H1 (cell line): ENCODE data around the gene DDX1. TPM values are rescaled to one million over a fixed set of nuclear protein-coding genes. Genes with fewer than 3 reads are reported as not detected.

Experiments
- CTCF ChIA-PET: fragments of 300-600 bp; sonication (Branson Sonifier 250); formaldehyde crosslinking; loops from one replicate; lab custom pipeline; 2021; ENCODE audit not compliant: partially characterized antibody; lab: Charles Lee
- POLR2A ChIA-PET: fragments of 300-600 bp; sonication (Branson Sonifier 250); formaldehyde crosslinking; loops from one replicate; lab custom pipeline; 2021; ENCODE audit warnings: inconsistent platforms; ENCODE audit not compliant: partially characterized antibody; lab: Charles Lee
- DNase-seq, 2 experiments: peaks; one replicate each; pipeline versions ENCODE4 v3.0.0 to v3.0.0-alpha.2; 2010 to 2022; ENCODE audit warnings: low spot score in 2 of 2, low read depth in 1 of 2, mixed read lengths in 1 of 2
- FAIRE-seq: peaks from 2 replicates; lab custom pipeline; 2011; peaks lifted over from hg19 to GRCh38; lab: Jason Lieb, UNC
- H2AFZ ChIP-seq: 2 replicates; pipeline ENCODE4 v1.8.1; 2012; ENCODE audit warnings: low read length, inconsistent platforms
- H2AK5ac ChIP-seq: 2 replicates; pipeline ENCODE4 v1.6.1; 2013; ENCODE audit warnings: low read depth, low read length
- H2BK120ac ChIP-seq: replicated peaks from 2 replicates; pipeline ENCODE3; 2013; ENCODE audit warnings: low read depth, low read length, inconsistent platforms
- H2BK12ac ChIP-seq: 2 replicates; pipeline ENCODE4 v1.6.1; 2013; ENCODE audit warnings: low read depth, low read length
- H2BK15ac ChIP-seq: 2 replicates; pipeline ENCODE4 v1.6.1; 2013; ENCODE audit warnings: low read length
- H2BK20ac ChIP-seq: 2 replicates; pipeline ENCODE4 v1.6.1; 2013; ENCODE audit warnings: low read length
- H2BK5ac ChIP-seq: 2 replicates; pipeline ENCODE4 v1.6.1; 2013; ENCODE audit warnings: low read depth, low read length
- H3K14ac ChIP-seq: 2 replicates; pipeline ENCODE4 v1.6.1; 2013; ENCODE audit warnings: inconsistent platforms; ENCODE audit not compliant: insufficient read length
- H3K18ac ChIP-seq: 2 replicates; pipeline ENCODE4 v1.6.1; 2013; ENCODE audit warnings: low read length; ENCODE audit errors: extremely low read depth
- H3K23ac ChIP-seq: 2 replicates; pipeline ENCODE4 v1.6.1; 2013; ENCODE audit warnings: inconsistent platforms; ENCODE audit not compliant: insufficient read length
- H3K23me2 ChIP-seq: 2 replicates; pipeline ENCODE4 v1.6.1; 2013; ENCODE audit warnings: low read depth, low read length
- H3K27ac ChIP-seq: 2 replicates; pipeline ENCODE4 v1.6.1; 2011; ENCODE audit warnings: low read depth, low read length, inconsistent platforms
- H3K27me3 ChIP-seq, 4 experiments: replicated peaks in 1 of 4; 1 replicate in 1 of 4; 2 replicates in 3 of 4; pipeline versions ENCODE4 v1.6.1 to v1.8.1; 2011 to 2013; ENCODE audit warnings: low read length in 3 of 4, mild to moderate bottlenecking in 3 of 4, inconsistent platforms in 2 of 4, mixed read lengths in 2 of 4, moderate library complexity in 1 of 4; ENCODE audit not compliant: control insufficient read depth in 3 of 4, insufficient read depth in 3 of 4; ENCODE audit errors: extremely low read depth in 1 of 4
- H3K36me3 ChIP-seq, 4 experiments: 2 replicates each; pipeline versions ENCODE4 v1.6.1 to v1.8.1; 2011 to 2013; ENCODE audit warnings: mild to moderate bottlenecking in 4 of 4, low read length in 3 of 4, moderate library complexity in 2 of 4, control low read depth in 1 of 4, inconsistent platforms in 1 of 4; ENCODE audit not compliant: insufficient read depth in 4 of 4, control insufficient read depth in 2 of 4
- H3K4ac ChIP-seq: replicated peaks from 2 replicates; pipeline ENCODE3; 2013; ENCODE audit warnings: low read length, low read depth, mixed read lengths, inconsistent platforms; ENCODE audit not compliant: insufficient read length
- H3K4me1 ChIP-seq, 4 experiments: replicated peaks in 1 of 4; 1 replicate in 1 of 4; 2 replicates in 3 of 4; pipeline versions ENCODE4 v1.6.1 to v1.8.1; 2011 to 2013; ENCODE audit warnings: low read length in 3 of 4, inconsistent platforms in 2 of 4, mixed read lengths in 1 of 4; ENCODE audit not compliant: insufficient read depth in 4 of 4, control insufficient read depth in 3 of 4
- H3K4me2 ChIP-seq, 2 experiments: 2 replicates each; pipeline versions ENCODE4 v1.6.1 to v1.8.1; 2011 to 2013; ENCODE audit warnings: low read depth in 2 of 2, low read length in 2 of 2, control low read depth in 1 of 2, inconsistent platforms in 1 of 2, mild to moderate bottlenecking in 1 of 2; ENCODE audit not compliant: insufficient read depth in 1 of 2
- H3K4me3 ChIP-seq, 4 experiments: fragments of 200-600, 300-600 bp in 1 of 4; sonication (generic), shearing (Covaris generic), sonication (Bioruptor Twin) in 1 of 4; 2 replicates each; pipeline versions ENCODE4 v1.5.1 to v1.8.1; 2011 to 2016; ENCODE audit warnings: low read length in 4 of 4, low read depth in 3 of 4, control low read depth in 2 of 4, inconsistent platforms in 2 of 4, mild to moderate bottlenecking in 2 of 4, mixed read lengths in 1 of 4, moderate library complexity in 1 of 4; ENCODE audit not compliant: insufficient read depth in 2 of 4; ENCODE audit errors: extremely low read depth in 1 of 4
- H3K56ac ChIP-seq: replicated peaks from 2 replicates; pipeline ENCODE3; 2013; ENCODE audit warnings: low read depth, mild to moderate bottlenecking, mixed read lengths, low read length, inconsistent platforms; ENCODE audit not compliant: insufficient read length
- H3K79me1 ChIP-seq: 2 replicates; pipeline ENCODE4 v1.6.1; 2013; ENCODE audit warnings: low read depth, low read length, control low read depth
- H3K79me2 ChIP-seq, 2 experiments: 2 replicates each; pipeline versions ENCODE4 v1.6.1 to v1.8.1; 2012 to 2013; ENCODE audit warnings: low read length in 2 of 2, mild to moderate bottlenecking in 2 of 2, inconsistent platforms in 1 of 2; ENCODE audit not compliant: insufficient read depth in 2 of 2, control insufficient read depth in 1 of 2
- H3K9ac ChIP-seq, 4 experiments: replicated peaks in 1 of 4; 1 replicate in 1 of 4; 2 replicates in 3 of 4; pipeline versions ENCODE4 v1.6.1 to v1.8.1; 2011 to 2013; ENCODE audit warnings: low read depth in 3 of 4, low read length in 3 of 4, control low read depth in 2 of 4, mild to moderate bottlenecking in 2 of 4, moderate library complexity in 2 of 4, inconsistent platforms in 1 of 4; ENCODE audit errors: extremely low read depth in 1 of 4
- H3K9me3 ChIP-seq, 2 experiments: 2 replicates each; pipeline versions ENCODE4 v1.6.1 to v1.8.1; 2012 to 2013; ENCODE audit warnings: mild to moderate bottlenecking in 2 of 2, moderate library complexity in 2 of 2, control low read depth in 1 of 2, inconsistent platforms in 1 of 2, low read depth in 1 of 2, low read length in 1 of 2, mixed read lengths in 1 of 2; ENCODE audit not compliant: insufficient read depth in 2 of 2
- H4K20me1 ChIP-seq, 2 experiments: replicated peaks in 1 of 2; 2 replicates each; pipeline versions ENCODE3 to v1.8.1; 2011 to 2013; ENCODE audit warnings: inconsistent platforms in 2 of 2, low read length in 2 of 2, mild to moderate bottlenecking in 1 of 2; ENCODE audit not compliant: insufficient read depth in 2 of 2, control insufficient read depth in 1 of 2
- H4K5ac ChIP-seq: 2 replicates; pipeline ENCODE4 v1.6.1; 2013; ENCODE audit warnings: low read length, low read depth, mixed read lengths, inconsistent platforms; ENCODE audit not compliant: insufficient read length
- H4K8ac ChIP-seq: 2 replicates; pipeline ENCODE4 v1.8.0; 2013; ENCODE audit warnings: mild to moderate bottlenecking, moderate library complexity, low read length, inconsistent platforms; ENCODE audit not compliant: insufficient read depth; ENCODE audit errors: extremely low read depth
- H4K91ac ChIP-seq: replicated peaks from 2 replicates; pipeline ENCODE3; 2013; ENCODE audit warnings: low read length, mixed read lengths, inconsistent platforms; ENCODE audit not compliant: insufficient read length
- BACH1 ChIP-seq: IDR thresholded peaks from 2 replicates; pipeline ENCODE4 v1.6.1; 2012; ENCODE audit warnings: low read length, improper control_type of control experiment
- CREB1 ChIP-seq: IDR thresholded peaks from 2 replicates; pipeline ENCODE4 v1.6.1; 2012; ENCODE audit warnings: inconsistent platforms
- POLR2AphosphoS5 ChIP-seq: IDR thresholded peaks from 2 replicates; pipeline ENCODE4 v1.6.1; 2011; ENCODE audit warnings: low read depth, low read length
- WGBS, 2 experiments: shearing (Covaris generic) in 1 of 2; methylation state at CpG; one replicate each; pipeline versions ENCODE4 v1.1.6 to v1.1.7; 2013 to 2015; ENCODE audit warnings: low lambda C conversion rate in 2 of 2, mixed read lengths in 2 of 2, inconsistent platforms in 1 of 2, low coverage in 1 of 2, missing lambda C conversion rate in 1 of 2; ENCODE audit not compliant: insufficient replicate concordance in 2 of 2, insufficient coverage in 1 of 2, insufficient read length in 1 of 2; ENCODE audit errors: extremely low coverage in 1 of 2, missing lambda C conversion rate in 1 of 2; 5-methylcytosine and 5-hydroxymethylcytosine counted together
- polyA plus RNA-seq, 7 experiments: library from polyadenylated mRNA; depleted of rRNA in 3 of 7; stranded (reverse) in 5 of 7; unstranded in 2 of 7; fragments of >200 nt in 5 of 7; fragments of 200-250 nt in 2 of 7; gene quantifications; 1 replicate in 5 of 7; 2 replicates in 1 of 7; 4 replicates in 1 of 7; pipeline versions ENCODE4 v1.2.1 to v1.2.3, GENCODE V29; 2011 to 2013; ENCODE audit warnings: missing spikeins in 2 of 7, mixed read lengths in 2 of 7
- total RNA-seq: library from RNA; stranded (reverse); fragmentation: NEBNext Ultra II Directional; extraction: Animal tissue kit (Norgen Biotek cat#: 25700); gene quantifications from 2 replicates; pipeline ENCODE4 v1.2.1, GENCODE V29; 2021
- TF ChIP-seq, protein P1 (sequence below): IDR thresholded peaks from 2 replicates; pipeline ENCODE4 v1.6.1; 2012; ENCODE audit warnings: inconsistent platforms

Gene DDX1
- total and polyA plus RNA-seq, 2 of the 8 experiments (the other 6 are each of a cell fraction or from before 2014, with no cell fraction given), result 51.1 to 161 TPM

DNA sequence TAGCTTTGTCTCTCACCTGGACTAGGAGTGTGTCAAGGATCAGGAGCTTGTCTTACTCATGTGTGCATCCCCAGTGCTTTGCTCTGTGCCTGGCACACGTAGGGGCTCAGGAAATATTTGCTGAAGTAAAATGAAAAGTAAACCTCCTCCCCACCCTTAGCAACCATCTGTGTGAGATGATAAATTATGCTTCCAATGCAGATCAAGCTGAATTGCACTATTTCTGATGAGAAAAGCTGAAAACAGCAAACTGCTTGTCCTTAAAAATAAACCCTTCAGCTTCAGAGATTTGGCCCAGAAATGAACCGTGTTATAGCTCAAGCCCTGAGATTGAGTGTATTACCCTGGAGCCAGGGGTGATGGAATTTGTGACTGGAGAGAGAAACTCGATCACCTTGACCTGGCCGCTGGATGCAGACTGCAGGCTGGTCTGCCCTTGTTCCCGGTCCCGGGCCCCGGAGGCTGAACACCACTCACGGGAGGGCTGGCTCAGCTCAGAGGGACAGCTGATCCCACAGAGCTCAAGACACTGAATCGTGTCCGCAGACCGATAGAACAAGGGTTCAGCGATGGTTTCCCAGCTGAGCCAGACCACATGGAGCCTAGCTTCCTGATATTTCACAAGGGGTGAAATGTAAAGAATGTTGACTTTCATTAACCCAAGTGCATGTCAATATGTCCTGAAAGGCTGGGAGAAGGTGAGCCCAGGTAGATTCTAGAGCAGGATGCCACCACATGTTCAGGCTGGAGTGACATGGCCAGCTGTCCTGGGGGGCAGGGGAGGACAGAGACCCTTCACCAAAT lies 50.5 kb downstream of the DDX1 start:
- Histone ChIP-seq H3K79me1 (no peaks in the 10 kb centered on the region), H3K18ac (no peak overlapping the region), H3K4me3 (no peak overlapping the region), H3K9ac (no peak overlapping the region), H2AFZ (no peak overlapping the region), H3K56ac (no peak overlapping the region), H3K23ac (no peak overlapping the region), H4K8ac (no peak overlapping the region), H3K4me1 (no peaks in the 10 kb centered on the region; a peak in 1 of 7 replicates), H4K20me1 (no peaks in the 10 kb centered on the region), H4K5ac (no peak overlapping the region), H2BK20ac (no peak overlapping the region), H2BK5ac (no peak overlapping the region), H2AK5ac (0 out of 2 replicates have a peak overlapping the region, but pooled peaks have one; percentile 3), H2BK12ac (no peak overlapping the region), H3K9me3 (no peaks in the 10 kb centered on the region), H3K27ac (no peak overlapping the region), H3K27me3 (no peaks in the 10 kb centered on the region), H3K36me3 (peaks cover 0 to 10% (median 3%) of the 10 kb centered on the region in 4 experiments; a peak in 4 of 8 replicates), H3K14ac (no peak overlapping the region), H3K4me2 (no peak overlapping the region), H3K23me2 (no peaks in the 10 kb centered on the region), H3K4ac (no peak overlapping the region), H3K79me2 (no peaks in the 10 kb centered on the region), H2BK15ac (no peak overlapping the region), H4K91ac (no peak overlapping the region), H2BK120ac (no peak overlapping the region)
- CTCF ChIA-PET, result interaction anchor here (0.6 to 6.4 kb wide), 15 partner anchors 8 to 1087 kb away, joined by 3 to 31 read pairs (median 3); no protein-coding TSS in a partner anchor
- POLR2A ChIA-PET, result interaction anchor here (0.8 to 1.6 kb wide), 7 partner anchors 9 to 106 kb away, joined by 3 to 6 read pairs (median 3); no protein-coding TSS in a partner anchor
- FAIRE-seq, result no peak
- TF ChIP-seq BACH1, result no peak
- 0 out of 2 replicates have a peak, but pooled peaks have one; percentile 28 for TF ChIP-seq POLR2AphosphoS5
- TF ChIP-seq, protein P1, sequence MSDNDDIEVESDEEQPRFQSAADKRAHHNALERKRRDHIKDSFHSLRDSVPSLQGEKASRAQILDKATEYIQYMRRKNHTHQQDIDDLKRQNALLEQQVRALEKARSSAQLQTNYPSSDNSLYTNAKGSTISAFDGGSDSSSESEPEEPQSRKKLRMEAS, result 0 out of 2 replicates have a peak, but pooled peaks have one; percentile 13
- TF ChIP-seq CREB1, result no peak
- WGBS, 2 experiments, result 89% methylated on average over 12 of the region's 12 CpGs; no CpG with 5 or more reads in 1 of the 2 experiments
- DNase-seq, result no peak
